Measurements from ENCODE around the gene NUCB1.
A peak's percentile ranks its signal among the peaks of the same experiment; 100 is the strongest.
"Not testable (repeated sequence)": the region's sequence is repeated elsewhere in the genome, so short reads cannot be mapped to it uniquely, and the experiment has no call there.

NUCB1 gene

DNA sequence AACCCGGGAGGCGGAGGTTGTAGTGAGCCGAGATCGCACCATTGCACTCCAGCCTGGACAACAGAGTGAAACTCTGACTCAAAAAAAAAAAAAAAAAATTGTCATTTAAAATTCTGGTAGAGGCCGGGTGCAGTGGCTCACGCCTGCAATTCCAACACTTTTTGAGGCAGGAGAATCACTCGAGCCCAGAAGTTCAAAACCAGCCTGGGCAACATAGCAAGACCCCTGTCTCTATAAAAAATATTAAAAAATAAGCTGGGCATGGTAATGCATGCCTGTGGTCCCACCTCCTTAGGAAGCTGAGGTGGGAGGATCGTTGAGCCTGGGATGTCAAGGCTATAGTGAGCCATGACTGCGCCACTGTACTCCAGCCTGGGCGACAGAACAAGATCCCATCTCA lies 6.2 kb downstream of the NUCB1 start:
- DNase-seq = no peak

GRCh38 chr19:48907671-48908070 lies 7.6 kb downstream of the NUCB1 start:
- no peak for DNase-seq

DNA sequence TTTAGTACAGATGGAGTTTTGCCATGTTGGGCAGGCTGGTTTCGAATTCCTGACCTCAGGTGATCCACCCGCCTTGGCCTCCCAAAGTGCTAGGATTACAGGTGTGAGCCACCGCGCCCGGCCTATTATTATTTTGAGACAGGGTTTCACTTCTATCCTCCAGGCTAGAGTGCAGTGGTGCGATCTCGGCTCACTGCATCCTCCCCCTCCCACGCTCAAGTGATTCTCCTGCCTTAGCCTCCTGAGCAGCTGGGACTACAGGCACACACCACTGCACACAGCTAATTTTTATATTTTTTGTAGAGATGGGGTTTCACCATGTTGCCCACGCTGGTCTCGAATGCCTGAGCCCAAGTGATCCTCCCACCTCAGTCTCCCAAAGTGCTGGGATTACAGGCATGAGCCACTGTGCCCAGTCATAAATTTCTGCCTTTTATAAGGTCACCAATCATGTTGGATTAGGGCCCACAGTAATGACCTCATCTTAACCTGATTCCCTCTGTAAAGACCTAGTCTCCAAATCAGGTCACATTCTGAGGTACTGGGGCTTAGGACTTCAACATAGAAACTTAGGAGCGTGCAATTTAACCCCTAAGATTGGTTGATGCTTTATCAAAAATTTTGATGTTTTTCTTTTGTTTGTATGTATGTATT lies 9.4 kb downstream of the NUCB1 start:
- DNase-seq = not testable (repeated sequence)

DNA sequence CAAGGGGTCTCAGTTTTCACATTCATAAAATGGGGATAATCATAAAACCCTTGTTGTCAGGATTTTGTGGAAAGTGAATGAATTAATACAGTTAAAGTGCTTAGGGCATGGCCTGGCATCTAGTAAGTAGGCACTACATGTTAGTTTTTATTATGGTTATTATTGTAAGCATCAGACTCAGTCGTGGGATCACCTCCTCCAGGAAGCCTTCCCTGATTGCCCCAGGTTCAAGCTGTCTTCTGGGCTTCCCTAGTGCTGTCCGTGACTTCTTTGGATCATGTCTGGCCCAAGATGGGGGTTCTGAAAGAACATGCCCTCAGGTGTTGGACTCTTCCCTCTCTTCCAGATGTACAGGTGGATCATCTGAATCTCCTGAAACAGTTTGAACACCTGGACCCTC lies 10.7 kb downstream of the NUCB1 start:
- no peak for DNase-seq

DNA sequence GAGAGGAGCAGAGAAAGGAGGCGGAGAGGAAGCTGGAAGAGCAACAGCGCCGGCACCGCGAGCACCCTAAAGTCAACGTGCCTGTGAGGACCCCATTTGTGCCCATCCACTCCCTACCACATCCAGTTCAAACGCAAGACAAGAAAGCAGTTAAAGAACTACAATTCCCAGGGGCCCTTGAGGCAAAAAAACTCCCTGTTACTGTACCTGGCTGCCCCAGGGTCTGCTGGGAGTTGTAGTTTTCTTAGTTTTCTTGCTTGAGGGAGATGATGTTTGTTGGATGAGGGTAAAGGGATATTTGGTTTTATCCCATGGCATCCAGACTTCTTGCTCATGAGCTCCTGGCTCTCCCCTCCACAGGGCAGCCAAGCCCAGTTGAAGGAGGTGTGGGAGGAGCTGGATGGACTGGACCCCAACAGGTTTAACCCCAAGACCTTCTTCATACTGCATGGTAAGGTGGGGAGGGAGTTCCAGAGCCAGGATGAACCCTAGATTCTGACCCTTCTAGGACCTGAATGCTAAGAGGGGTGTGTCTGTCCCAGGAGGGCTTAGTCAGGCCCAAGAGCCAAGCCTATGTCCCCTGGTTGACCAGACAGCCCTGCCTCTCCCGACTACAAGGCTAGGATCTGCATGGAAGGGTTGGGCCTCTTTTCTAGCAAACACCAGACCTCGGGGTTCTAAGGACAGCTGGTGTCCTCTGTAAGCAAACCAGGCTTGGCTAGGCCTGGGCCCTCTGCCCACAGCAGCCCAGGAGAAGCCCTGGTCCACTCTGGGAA lies 13.2 kb downstream of the NUCB1 start:
- no peak for DNase-seq

DNA sequence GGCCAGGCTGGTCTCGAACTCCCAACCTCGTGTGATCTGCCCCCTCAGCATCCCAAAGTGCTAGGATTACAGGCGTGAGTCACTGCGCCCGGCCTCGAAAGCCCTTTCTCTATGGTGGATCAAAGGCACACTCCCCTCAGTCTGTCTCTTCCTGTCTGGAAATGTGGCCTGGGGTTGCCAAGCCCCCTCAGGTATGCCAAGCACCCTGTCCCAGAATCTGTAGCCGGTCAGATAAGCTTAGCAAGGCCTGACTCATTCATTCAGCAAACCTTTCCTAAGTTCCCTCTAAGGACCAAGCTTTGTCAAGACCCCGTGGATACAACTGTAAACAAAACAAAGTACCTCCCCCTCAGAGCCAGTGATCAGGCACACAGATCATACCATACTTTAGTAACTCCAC lies 14.1 kb downstream of the NUCB1 start:
- no peak for DNase-seq

DNA sequence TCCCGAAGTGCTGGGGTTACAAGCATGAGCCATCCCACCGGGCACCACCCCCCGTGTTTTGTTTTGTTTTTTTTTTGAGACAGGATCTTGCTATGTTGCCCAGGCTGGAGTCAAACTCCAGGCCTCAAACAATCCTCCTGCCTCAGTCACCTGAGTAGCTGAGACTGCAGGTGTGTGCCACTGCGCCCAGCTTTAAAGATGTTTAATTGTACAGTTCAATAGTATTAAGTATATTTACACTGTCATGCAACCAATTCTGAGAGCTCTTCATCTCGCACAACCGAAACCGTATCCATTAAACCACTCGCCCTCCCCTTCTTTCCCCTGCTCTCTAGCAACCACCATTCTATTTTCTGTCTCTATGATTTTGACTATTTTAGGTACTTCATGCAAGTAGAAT lies 15.6 kb downstream of the NUCB1 start:
- DNase-seq = no peak

- no peak for DNase-seq
These were observed 18.0 kb downstream of the NUCB1 start for GRCh38 chr19:48918071-48918470.

DNA sequence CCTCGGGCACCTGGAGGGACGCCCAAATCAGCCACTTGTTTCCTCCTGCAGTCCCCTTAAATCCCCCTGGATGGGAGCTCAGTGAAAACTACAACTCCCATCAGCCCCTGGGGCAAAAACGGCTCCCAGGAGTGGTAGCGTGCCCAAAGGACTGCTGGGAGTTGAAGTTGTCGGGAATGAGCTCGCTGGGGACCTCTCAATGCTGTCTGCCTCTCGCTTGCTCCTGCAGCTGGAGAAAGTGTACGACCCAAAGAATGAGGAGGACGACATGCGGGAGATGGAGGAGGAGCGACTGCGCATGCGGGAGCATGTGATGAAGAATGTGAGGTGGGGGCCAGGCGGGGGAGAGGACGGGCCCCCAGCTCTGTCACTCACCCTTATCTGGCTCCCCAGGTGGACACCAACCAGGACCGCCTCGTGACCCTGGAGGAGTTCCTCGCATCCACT lies 18.7 kb downstream of the NUCB1 start:
- DNase-seq = no peak

DNA sequence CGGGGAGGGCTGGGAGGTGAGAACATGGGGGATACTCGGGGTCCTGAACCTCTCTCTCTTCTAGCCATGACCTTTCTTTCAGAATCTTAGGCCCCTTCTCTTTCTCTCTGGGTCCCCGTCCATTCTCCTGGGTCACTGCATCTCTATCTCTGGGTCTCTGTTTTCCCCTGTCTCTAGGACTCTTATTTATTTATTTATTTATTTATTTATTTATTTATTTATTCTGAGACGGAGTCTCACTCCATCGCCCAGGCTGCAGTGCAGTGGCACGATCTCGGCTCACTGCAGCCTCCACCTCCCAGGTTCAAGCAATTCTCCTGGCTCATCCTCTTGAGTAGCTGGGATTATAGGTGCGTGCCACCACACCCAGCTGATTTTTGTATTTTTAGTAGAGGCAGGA lies 19.2 kb downstream of the NUCB1 start:
- not testable (repeated sequence) for DNase-seq

GRCh38 chr19:48920949-48921348 lies 20.8 kb downstream of the NUCB1 start:
- no peak for DNase-seq

GRCh38 chr19:48921721-48922500 lies 21.8 kb downstream of the NUCB1 start:
- no peak for DNase-seq

GRCh38 chr19:48922548-48923490 lies 22.7 kb downstream of the NUCB1 start:
- DNase-seq = no peak

DNA sequence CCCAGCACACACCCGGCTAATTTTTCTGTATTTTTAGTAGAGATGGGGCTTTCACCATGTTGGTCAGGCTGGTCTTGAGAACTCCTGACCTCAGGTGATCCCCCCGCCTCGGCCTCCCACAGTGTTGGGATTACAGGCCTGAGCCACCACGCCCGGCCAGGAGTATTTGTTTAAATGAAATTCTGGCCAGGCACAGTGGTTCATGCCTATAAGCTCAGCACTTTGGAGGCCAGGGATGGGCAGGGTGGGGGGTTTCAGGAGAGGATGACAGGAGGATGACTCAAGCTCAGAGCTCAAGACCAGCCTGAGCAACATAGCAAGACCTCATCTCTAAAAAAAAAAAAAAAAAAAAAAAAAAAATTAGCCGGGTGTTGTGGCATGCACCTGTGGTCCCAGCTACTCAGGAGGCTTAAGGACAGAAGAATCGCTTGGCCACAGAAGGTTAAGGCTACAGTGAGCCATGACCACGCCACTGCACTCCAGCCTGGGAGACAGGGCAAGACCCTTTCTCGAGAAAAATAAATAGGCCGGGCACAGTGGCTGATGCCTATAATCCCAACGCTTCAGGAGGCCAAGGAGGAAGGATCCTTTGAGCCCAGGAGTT lies 25.2 kb downstream of the NUCB1 start:
- DNase-seq = no peak

DNA sequence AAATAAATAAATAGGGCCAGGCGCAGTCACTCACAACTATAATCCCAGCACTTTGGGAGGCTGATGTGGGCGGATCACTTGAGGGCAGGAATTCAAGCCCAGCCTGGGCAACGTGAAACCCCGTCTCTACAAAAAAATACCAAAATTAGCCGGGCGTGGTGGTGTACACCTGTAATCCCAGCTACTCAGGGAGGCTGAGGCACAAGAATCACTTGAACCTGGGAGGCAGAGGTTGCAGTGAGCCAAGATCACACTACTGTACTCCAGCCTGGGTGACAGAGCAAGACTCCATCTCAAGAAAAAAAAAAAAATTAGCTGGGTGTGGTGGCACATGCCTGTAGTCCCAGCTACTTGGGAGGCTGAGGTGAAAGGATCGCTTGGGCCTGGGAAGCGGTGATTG lies 25.8 kb downstream of the NUCB1 start:
- DNase-seq = not testable (repeated sequence)

DNA sequence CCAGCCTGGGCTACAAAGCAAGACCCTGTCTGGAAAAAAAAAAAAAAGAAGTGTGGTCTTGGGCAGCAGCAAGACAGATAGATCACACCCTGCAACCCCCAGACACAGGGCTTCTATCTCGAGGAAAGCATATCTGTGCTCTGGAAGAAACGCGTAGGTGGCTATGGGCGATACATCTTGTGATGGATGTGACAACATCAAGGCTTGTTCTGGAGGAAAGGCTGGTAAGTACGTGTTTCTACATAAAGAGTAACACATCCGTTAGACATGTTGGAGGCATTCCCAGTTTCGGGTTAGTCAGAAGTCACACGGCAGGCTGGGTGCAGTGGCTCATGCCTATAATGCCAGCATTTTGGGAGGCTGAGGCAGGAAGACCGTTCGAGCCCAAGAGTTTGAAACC lies 26.8 kb downstream of the NUCB1 start:
- DNase-seq = no peak

GRCh38 chr19:48927692-48928091 lies 27.6 kb downstream of the NUCB1 start:
- DNase-seq = not testable (repeated sequence)

- DNase-seq = no peak
These were observed 28.3 kb downstream of the NUCB1 start for GRCh38 chr19:48928164-48929025.

- DNase-seq = peak in 1 of 2 donors; percentile 4
These were observed 33.3 kb downstream of the NUCB1 start, which contains the start of gene DHDH for GRCh38 chr19:48933382-48933932. TSS of gene DHDH (plus strand) at chr19:48933699. CDS start at chr19:48933722, 23 bp downstream.

- peak in 1 of 2 donors; percentile 19 for DNase-seq
These were observed 34.7 kb downstream of the NUCB1 start for GRCh38 chr19:48934837-48935236.

DNA sequence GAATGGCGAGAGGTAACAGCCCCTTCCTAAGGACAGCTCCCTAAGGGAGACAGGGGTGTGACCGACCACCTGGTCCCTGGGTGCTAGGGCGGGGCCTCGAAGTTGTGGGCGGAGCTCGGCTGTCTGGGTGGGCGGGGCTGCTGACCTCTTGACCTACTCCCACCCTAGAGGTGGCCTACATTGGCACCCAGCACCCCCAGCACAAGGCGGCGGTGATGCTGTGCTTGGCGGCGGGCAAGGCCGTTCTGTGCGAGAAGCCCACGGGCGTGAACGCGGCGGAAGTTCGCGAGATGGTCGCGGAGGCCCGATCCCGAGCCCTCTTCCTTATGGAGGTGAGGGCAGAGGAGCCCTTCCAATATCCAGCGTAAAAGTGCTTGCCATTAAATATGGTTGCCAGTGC lies 35.8 kb downstream of the NUCB1 start:
- DNase-seq = no peak

Measured in bone marrow (tissue), 2 donors.